Gastroesophageal sphincter (tissue), 3 donors: ENCODE measurements around the gene LMTK3.

Experiments
- CTCF ChIP-seq, 4 experiments: fragments of 200-600 bp in 2 of 4; fragments of 450-650 bp in 2 of 4; sonication (generic) in 1 of 4; IDR thresholded peaks; one replicate each; pipeline ENCODE4 v1.5.1; 2017 to 2019; ENCODE audit warnings: antibody characterized with exemption in 4 of 4, mild to moderate bottlenecking in 2 of 4, moderate library complexity in 2 of 4
- POLR2AphosphoS5 ChIP-seq: sonication (generic); formaldehyde crosslinking; IDR thresholded peaks from one replicate; pipeline ENCODE4 v1.6.1; 2017; ENCODE audit warnings: antibody characterized with exemption

- TF ChIP-seq POLR2AphosphoS5 (no peak), CTCF (IDR thresholded peaks at IDR 0.05) (no peak)
Observed at GRCh38 chr19:48456864-48457263, 54.8 kb downstream of the LMTK3 start.
